AG04450 (cell line): ENCODE measurements around the gene BNIP1. TPM values are rescaled to one million over a fixed set of nuclear protein-coding genes. Genes with fewer than 3 reads are reported as not detected.

Experiments used
- CTCF ChIA-PET: fragments of 300-600, 350-600 bp; formaldehyde crosslinking; extraction: SDS; loops from one replicate; lab custom pipeline; 2022; ENCODE audit warnings: antibody characterized with exemption, inconsistent platforms; lab: Charles Lee
- POLR2A ChIA-PET: fragments of 350-600 bp; formaldehyde crosslinking; extraction: SDS; loops from one replicate; lab custom pipeline; 2021; ENCODE audit warnings: antibody characterized with exemption, inconsistent platforms; lab: Yijun Ruan, JAX
- DNase-seq: peaks from one replicate; pipeline ENCODE4 v3.0.0-alpha.2; 2011; ENCODE audit warnings: low read depth, low spot score
- H3K27ac ChIP-seq: one replicate; pipeline ENCODE4 v1.5.1; 2012; ENCODE audit warnings: low read depth, low read length, control low read depth
- H3K27me3 ChIP-seq: one replicate; pipeline ENCODE4 v1.6.0; 2012; ENCODE audit warnings: low read length; ENCODE audit not compliant: control insufficient read depth, insufficient read depth
- H3K4me3 ChIP-seq: 2 replicates; pipeline ENCODE4 v1.5.1; 2011; ENCODE audit warnings: mild to moderate bottlenecking, low read depth, low read length, control low read depth
- H3K9me3 ChIP-seq: 2 replicates; pipeline ENCODE4 v1.5.1; 2012; ENCODE audit warnings: low read length; ENCODE audit not compliant: control insufficient read depth, insufficient read depth
- polyA plus RNA-seq: library from polyadenylated mRNA; depleted of rRNA; stranded (reverse); fragments of >200 nt; gene quantifications from 2 replicates; pipeline ENCODE4 v1.2.3, GENCODE V29; 2011
- TF ChIP-seq, protein P1 (sequence below): IDR thresholded peaks from 2 replicates; pipeline ENCODE4 v1.5.1; 2011; ENCODE audit warnings: low read depth, low read length, control low read depth, inconsistent platforms

Gene BNIP1
- polyA plus RNA-seq, 1 experiment, result 23.5 TPM

DNA sequence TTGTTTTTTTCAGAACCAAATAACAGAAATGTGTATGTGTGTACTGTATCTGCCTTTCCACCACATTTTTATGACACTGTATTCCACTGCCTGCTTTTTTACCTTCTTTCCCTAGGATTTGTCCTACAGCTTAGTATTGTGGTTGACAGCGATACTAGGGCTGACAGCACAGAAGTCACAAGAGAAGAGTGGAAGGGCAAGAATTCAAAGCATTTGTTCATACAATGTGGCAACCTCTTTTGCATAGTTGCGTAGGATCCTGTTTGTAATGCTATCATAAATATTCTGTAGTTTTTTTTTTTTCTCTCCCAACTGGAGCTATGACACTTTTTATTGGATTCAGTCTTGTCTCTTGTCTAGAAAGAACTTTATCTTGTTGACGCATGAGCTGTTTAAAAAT is 5.6 kb upstream of the BNIP1 start:
- POLR2A ChIA-PET, result interaction anchor here (0.6 kb wide), 1 partner anchor 15 kb away, joined by 3 read pairs; no protein-coding TSS in a partner anchor
- H3K27me3 ChIP-seq, result no peaks in the 10 kb centered on the region
- no peak overlapping the region for H3K4me3 ChIP-seq
- DNase-seq, result no peak
- no peak overlapping the region for H3K27ac ChIP-seq
- TF ChIP-seq, protein P1, sequence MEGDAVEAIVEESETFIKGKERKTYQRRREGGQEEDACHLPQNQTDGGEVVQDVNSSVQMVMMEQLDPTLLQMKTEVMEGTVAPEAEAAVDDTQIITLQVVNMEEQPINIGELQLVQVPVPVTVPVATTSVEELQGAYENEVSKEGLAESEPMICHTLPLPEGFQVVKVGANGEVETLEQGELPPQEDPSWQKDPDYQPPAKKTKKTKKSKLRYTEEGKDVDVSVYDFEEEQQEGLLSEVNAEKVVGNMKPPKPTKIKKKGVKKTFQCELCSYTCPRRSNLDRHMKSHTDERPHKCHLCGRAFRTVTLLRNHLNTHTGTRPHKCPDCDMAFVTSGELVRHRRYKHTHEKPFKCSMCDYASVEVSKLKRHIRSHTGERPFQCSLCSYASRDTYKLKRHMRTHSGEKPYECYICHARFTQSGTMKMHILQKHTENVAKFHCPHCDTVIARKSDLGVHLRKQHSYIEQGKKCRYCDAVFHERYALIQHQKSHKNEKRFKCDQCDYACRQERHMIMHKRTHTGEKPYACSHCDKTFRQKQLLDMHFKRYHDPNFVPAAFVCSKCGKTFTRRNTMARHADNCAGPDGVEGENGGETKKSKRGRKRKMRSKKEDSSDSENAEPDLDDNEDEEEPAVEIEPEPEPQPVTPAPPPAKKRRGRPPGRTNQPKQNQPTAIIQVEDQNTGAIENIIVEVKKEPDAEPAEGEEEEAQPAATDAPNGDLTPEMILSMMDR, result no peak
- CTCF ChIA-PET, result interaction anchor here (0.7 to 2.5 kb wide), 2 partner anchors 132 to 155 kb away, joined by 3 to 19 read pairs; partner anchors contain the start of gene ATP6V0E1
- H3K9me3 ChIP-seq, result no peaks in the 10 kb centered on the region

DNA sequence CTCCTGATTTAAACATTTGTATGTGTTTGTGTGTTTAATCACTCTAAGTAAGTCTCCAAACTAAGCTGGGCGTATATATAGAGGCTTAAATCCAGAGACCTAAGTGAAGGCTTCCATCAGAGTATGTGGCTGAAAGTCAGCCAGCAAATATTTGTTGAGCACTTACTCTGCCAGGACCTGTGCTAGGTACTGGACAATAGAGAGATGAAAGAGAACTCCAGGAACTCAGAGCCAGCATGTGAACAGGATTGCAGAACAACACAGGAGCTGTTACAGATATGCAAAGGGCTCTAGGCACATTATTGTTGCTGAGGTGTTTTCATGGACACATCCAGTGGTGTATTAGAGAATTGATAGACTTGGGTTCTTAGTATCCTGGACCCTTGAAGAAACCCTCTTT is 4.7 kb upstream of the BNIP1 start:
- no peak for DNase-seq
- CTCF ChIA-PET, result interaction anchor here (0.5 to 2.5 kb wide), 4 partner anchors 8 to 160 kb away, joined by 3 to 19 read pairs (median 5); partner anchors contain the start of gene ATP6V0E1
- POLR2A ChIA-PET, result no interaction called here

DNA sequence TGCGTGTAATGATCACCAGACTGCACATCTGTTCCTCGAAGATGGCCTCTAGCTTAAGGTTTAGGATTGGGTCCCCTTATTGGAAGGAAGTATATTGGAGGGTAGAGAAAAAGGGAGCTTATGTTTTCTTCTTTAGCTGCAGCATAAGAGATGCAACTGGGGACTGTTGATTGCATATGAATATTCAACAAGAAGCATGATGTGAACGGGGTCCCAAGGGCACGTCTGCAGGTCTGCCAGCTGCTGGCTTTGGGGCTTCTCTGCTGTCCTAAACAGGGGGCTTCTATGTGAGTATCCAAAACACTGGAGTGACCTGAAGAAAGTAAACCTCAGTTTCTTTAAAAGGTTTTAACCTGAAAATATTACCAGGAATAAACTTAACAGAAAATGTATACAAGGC is 3.6 kb upstream of the BNIP1 start:
- no peak for DNase-seq
- Histone ChIP-seq H3K4me3 (no peak overlapping the region), H3K27me3 (no peaks in the 10 kb centered on the region), H3K9me3 (peaks cover 3% of the 10 kb centered on the region; the same call in 1 of the 2 replicates), H3K27ac (no peak overlapping the region)
- TF ChIP-seq, protein P1, result no peak
- ChIA-PET POLR2A (no interaction called here), CTCF (interaction anchor here (2.5 kb wide), 1 partner anchor 157 kb away, joined by 19 read pairs; the partner anchor contains the start of gene ATP6V0E1)

More for the DNA sequence above, 4.7 kb upstream of the BNIP1 start:
- Histone ChIP-seq H3K4me3 (no peak overlapping the region), H3K27ac (no peak overlapping the region), H3K27me3 (no peaks in the 10 kb centered on the region), H3K9me3 (peaks cover 1% of the 10 kb centered on the region; the same call in 1 of the 2 replicates)
- TF ChIP-seq, protein P1, result no peak

DNA sequence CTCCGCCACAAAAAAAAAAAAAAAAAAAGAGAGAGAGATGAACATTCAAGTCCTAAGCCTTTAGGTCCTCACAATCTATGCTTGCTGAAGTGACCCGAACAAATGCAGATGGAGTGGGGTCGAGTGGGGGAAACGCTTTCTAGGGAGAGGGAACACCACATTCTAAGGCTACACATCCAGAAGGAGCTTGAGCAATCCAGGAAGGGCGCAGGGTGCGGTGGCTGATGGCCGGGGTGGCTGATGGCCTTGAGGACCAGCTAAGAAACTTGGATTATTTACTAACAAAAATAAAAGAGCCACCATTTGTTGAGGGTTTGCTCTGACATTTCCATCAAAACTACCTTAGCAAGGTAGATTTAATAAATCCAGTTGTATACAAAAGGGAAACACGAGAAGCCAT is 764 bp upstream of the BNIP1 start:
- DNase-seq, result no peak
- ChIA-PET CTCF (interaction anchor here (0.7 to 3.3 kb wide), 7 partner anchors 8 to 436 kb away, joined by 3 to 20 read pairs (median 6); partner anchors contain the start of genes ATP6V0E1 and RPL26L1), POLR2A (no interaction called here)
- Histone ChIP-seq H3K27ac (no peak overlapping the region), H3K4me3 (no peak overlapping the region), H3K9me3 (peaks cover 3% of the 10 kb centered on the region; the same call in 1 of the 2 replicates), H3K27me3 (no peaks in the 10 kb centered on the region)
- TF ChIP-seq, protein P1, result no peak

DNA sequence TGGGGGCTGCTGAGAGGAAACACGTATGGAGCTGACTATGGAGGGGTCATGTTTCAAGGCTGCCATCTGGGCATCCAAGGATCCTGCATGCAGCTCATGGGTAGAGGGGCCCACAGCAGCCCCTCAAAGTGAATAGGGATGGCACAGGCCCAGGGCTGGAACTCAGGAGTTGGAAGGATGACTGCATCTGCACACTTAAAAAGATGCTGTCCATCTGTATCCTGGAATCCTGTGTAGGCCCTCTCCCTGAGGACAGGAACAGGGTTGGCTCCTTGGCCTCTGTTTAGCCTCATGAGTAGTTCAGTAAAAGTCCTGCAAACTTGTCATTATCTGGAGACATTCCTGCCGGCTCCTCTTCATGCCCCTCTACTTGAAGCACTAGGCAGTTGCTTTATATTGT is 4.0 kb downstream of the BNIP1 start:
- ChIA-PET CTCF (interaction anchor here (0.6 kb wide), 1 partner anchor 136 kb away, joined by 3 read pairs; no protein-coding TSS in a partner anchor), POLR2A (no interaction called here)

More for the DNA sequence above, 4.0 kb downstream of the BNIP1 start:
- H3K27ac ChIP-seq, result no peak overlapping the region
- H3K27me3 ChIP-seq, result no peaks in the 10 kb centered on the region
- TF ChIP-seq, protein P1, result no peak
- H3K9me3 ChIP-seq, result peaks cover 3% of the 10 kb centered on the region; the same call in 1 of the 2 replicates
- H3K4me3 ChIP-seq, result no peak overlapping the region
- no peak for DNase-seq
